Measurements from ENCODE around the gene OGFOD3. TPM values are rescaled to one million over a fixed set of nuclear protein-coding genes. Genes with fewer than 3 reads are reported as not detected.
"Not testable (repeated sequence)": the region's sequence is repeated elsewhere in the genome, so short reads cannot be mapped to it uniquely, and the experiment has no call there.

Gene OGFOD3
- total and polyA plus RNA-seq, 7 experiments from 2014 or later, result 21.9 to 42.1 (median 32.3) TPM

DNA sequence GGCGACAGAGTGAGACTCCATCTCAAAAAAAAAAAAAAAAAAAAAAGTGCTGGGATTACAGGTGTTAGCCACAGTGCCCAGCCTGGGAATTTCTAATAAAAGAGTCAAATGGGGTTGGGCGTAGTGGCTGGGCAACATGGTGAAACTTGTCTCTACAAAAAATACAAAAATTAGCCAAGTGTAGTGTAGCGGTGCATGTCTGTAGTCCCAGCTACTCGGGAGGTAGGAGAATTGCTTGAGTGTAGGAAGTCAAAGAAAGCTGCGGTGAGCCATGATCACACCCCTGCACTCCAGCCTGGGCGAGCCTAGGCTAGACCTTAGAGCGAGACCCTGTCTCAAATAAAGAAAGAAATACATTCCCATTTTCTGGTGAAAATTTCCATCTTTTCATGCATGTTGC is 49.2 kb downstream of the OGFOD3 start:
- no peaks in the 10 kb centered on the region for H3K9me3 ChIP-seq (ENCODE audit: control insufficient read depth in 2 of 3, low read length in 3 of 3)
- intact Hi-C loops (cut with micrococcal nuclease), result no loop called here
- peaks cover 27 to 59% (median 37%) of the 10 kb centered on the region in 5 donors for H3K27me3 Mint-ChIP-seq
- H3K4me3 ChIP-seq (ENCODE audit: low read length), result no peak overlapping the region
- no peak overlapping the region for H3K27ac Mint-ChIP-seq
- no peaks in the 10 kb centered on the region for H3K36me3 Mint-ChIP-seq
- H3K27me3 ChIP-seq (ENCODE audit: control insufficient read depth in 2 of 2, insufficient read depth in 2 of 2, low read length in 2 of 2), result peaks cover 3 to 5% of the 10 kb centered on the region in 2 donors
- H3K36me3 ChIP-seq (ENCODE audit: control insufficient read depth in 2 of 3, insufficient read depth in 3 of 3, low read length in 3 of 3), result no peaks in the 10 kb centered on the region
- no peak overlapping the region for H3K4me3 Mint-ChIP-seq
- ChIA-PET POLR2A (no interaction called here), CTCF (no interaction called here)
- peaks cover 0 to 7% of the 10 kb centered on the region in 2 donors for H3K4me1 ChIP-seq (ENCODE audit: control insufficient read depth in 2 of 2, insufficient read depth in 2 of 2, low read length in 2 of 2)
- no peaks in the 10 kb centered on the region for H3K9me3 Mint-ChIP-seq
- DNase-seq (no peak), ATAC-seq (no peak)
- no peak overlapping the region for H3K27ac ChIP-seq (ENCODE audit: low read depth, low read length)
- peaks cover 7 to 20% (median 17%) of the 10 kb centered on the region in 7 donors for H3K4me1 Mint-ChIP-seq

DNA sequence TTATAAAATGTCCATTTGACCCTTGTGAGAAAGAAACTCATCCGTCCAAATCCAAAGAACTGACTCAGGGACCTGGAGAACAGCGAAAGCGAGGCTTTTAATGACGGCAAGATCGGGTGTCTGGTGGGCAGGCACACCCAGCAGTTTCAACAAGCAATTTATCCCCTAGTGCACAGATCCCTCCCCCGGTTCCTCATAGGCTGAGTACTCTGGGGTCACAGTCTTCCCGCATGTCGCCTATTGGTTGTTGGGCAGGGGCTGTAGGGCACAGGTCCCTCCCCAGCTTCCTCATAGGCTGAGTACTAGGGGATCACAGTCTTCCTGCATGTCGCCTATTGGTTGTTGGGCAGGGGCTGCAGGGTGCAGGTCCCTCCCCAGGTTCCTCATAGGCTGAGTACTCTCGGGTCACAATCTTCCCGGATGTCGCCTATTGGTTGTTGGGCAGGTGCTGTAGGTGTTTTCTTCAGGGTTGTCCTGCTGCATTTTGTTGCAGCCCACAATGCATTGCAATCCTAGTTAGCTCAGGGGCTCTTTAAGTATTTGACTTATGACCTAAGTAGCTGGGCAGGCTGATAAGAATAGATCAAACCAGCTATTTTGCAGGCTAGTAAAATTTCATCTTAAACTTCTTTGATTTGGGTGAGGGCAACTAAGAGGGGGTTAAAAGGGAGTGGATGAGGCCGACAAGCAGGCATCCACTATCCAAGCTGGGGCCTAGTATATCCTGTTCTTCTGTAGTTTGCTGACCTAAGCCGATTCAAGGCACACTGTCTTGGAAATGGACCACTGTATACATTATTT is 50.5 kb downstream of the OGFOD3 start:
- Histone ChIP-seq H3K4me1 (ENCODE audit: control insufficient read depth in 2 of 2, insufficient read depth in 2 of 2, low read length in 2 of 2) (peaks cover 0 to 7% of the 10 kb centered on the region in 2 donors), H3K27ac (ENCODE audit: low read depth, low read length) (no peak overlapping the region), H3K36me3 (ENCODE audit: control insufficient read depth in 2 of 3, insufficient read depth in 3 of 3, low read length in 3 of 3) (no peaks in the 10 kb centered on the region), H3K9me3 (ENCODE audit: control insufficient read depth in 2 of 3, low read length in 3 of 3) (no peaks in the 10 kb centered on the region), H3K4me3 (ENCODE audit: low read length) (no peak overlapping the region), H3K27me3 (ENCODE audit: control insufficient read depth in 2 of 2, insufficient read depth in 2 of 2, low read length in 2 of 2) (peaks cover 3 to 5% of the 10 kb centered on the region in 2 donors)
- intact Hi-C loops (cut with micrococcal nuclease), result no loop called here
- Mint-ChIP-seq H3K27me3 (peaks cover 19 to 52% (median 30%) of the 10 kb centered on the region in 5 donors), H3K4me3 (no peak overlapping the region), H3K9me3 (no peaks in the 10 kb centered on the region), H3K27ac (peak overlapping the region in 1 of 9 donors; percentile 25), H3K4me1 (peaks cover 5 to 17% (median 14%) of the 10 kb centered on the region in 7 donors), H3K36me3 (no peaks in the 10 kb centered on the region)
- ChIA-PET CTCF (interaction anchor here (0.7 kb wide), 1 partner anchor 323 kb away, joined by 3 read pairs; no protein-coding TSS in a partner anchor), POLR2A (interaction anchor here (0.7 kb wide), 1 partner anchor 132 kb away, joined by 3 read pairs; no protein-coding TSS in a partner anchor)
- DNase-seq, result no peak
- ATAC-seq, result no peak

DNA sequence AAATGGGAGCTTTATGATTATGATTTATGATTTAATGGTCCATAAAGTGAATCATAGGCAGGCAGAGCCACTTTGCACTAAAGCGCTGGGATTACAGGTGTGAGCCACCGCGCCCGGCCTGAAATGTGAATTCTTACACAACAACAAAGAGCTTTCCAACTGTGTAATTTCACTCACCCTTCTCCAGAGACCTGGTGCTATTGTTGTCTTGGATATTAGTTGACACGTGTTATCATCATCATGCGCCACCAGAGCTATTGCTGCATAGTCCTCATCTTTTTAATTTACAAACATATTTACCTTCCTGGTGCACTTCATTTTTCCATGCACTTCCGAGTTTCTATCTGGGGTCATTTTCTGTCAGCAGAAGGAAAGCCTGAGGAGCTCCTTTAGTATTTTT is 51.6 kb downstream of the OGFOD3 start:
- H3K36me3 Mint-ChIP-seq, result no peaks in the 10 kb centered on the region
- H3K4me3 ChIP-seq (ENCODE audit: low read length), result no peak overlapping the region
- peaks cover 0 to 7% of the 10 kb centered on the region in 2 donors for H3K4me1 ChIP-seq (ENCODE audit: control insufficient read depth in 2 of 2, insufficient read depth in 2 of 2, low read length in 2 of 2)
- no peak overlapping the region for H3K27ac ChIP-seq (ENCODE audit: low read depth, low read length)
- POLR2A ChIA-PET, result interaction anchor here (0.7 kb wide), 1 partner anchor 10 kb away, joined by 3 read pairs; no protein-coding TSS in a partner anchor
- H3K9me3 Mint-ChIP-seq, result no peaks in the 10 kb centered on the region
- peaks cover 13 to 50% (median 23%) of the 10 kb centered on the region in 5 donors for H3K27me3 Mint-ChIP-seq
- ATAC-seq (no peak), DNase-seq (no peak)
- no peak overlapping the region for H3K27ac Mint-ChIP-seq
- no peaks in the 10 kb centered on the region for H3K36me3 ChIP-seq (ENCODE audit: control insufficient read depth in 2 of 3, insufficient read depth in 3 of 3, low read length in 3 of 3)
- intact Hi-C loops (cut with micrococcal nuclease), result no loop called here
- CTCF ChIA-PET, result interaction anchor here (1.5 kb wide), 1 partner anchor 14 kb away, joined by 7 read pairs; no protein-coding TSS in a partner anchor
- H3K9me3 ChIP-seq (ENCODE audit: control insufficient read depth in 2 of 3, low read length in 3 of 3), result no peaks in the 10 kb centered on the region
- H3K27me3 ChIP-seq (ENCODE audit: control insufficient read depth in 2 of 2, insufficient read depth in 2 of 2, low read length in 2 of 2), result peaks cover 3 to 5% of the 10 kb centered on the region in 2 donors
- no peak overlapping the region for H3K4me3 Mint-ChIP-seq
- peaks cover 4 to 11% (median 9%) of the 10 kb centered on the region in 7 donors for H3K4me1 Mint-ChIP-seq

DNA sequence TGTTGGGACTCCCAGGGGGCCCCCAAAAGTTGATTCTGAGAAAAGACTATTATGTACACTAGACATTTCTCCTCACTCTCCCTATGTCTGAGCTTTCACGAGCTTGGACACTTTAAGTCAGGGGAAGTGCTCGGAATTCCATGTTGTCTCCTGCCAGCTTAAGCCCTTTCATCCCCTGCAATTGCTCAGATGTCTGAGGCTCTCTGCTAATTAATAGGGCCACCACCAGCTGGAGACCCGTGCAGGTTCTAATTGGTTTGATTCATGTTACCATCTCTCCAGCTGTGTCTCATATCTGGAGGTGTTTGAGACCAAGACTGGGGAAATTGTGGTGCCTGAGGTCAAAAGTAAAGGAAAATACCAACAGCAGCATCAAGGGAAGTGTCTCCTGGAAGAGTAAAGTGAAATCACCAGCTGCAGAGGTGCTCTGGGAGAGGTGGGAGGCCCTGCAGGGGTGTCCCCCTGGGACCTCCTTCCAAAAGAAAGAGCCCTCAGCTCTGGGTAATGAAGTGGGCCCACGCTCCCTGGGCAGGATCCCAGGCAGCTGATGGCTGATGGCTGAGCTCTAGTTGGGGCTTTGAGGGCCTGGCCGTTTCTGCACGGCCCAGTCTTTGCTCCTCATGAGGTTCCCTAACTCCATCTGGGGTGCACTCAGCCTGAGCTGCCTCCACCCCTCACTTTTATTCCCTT is 52.6 kb downstream of the OGFOD3 start:
- intact Hi-C loops (cut with micrococcal nuclease), result no loop called here
- CTCF ChIA-PET, result interaction anchor here (1.5 kb wide), 1 partner anchor 13 kb away, joined by 7 read pairs; no protein-coding TSS in a partner anchor
- no peak for ATAC-seq

DNA sequence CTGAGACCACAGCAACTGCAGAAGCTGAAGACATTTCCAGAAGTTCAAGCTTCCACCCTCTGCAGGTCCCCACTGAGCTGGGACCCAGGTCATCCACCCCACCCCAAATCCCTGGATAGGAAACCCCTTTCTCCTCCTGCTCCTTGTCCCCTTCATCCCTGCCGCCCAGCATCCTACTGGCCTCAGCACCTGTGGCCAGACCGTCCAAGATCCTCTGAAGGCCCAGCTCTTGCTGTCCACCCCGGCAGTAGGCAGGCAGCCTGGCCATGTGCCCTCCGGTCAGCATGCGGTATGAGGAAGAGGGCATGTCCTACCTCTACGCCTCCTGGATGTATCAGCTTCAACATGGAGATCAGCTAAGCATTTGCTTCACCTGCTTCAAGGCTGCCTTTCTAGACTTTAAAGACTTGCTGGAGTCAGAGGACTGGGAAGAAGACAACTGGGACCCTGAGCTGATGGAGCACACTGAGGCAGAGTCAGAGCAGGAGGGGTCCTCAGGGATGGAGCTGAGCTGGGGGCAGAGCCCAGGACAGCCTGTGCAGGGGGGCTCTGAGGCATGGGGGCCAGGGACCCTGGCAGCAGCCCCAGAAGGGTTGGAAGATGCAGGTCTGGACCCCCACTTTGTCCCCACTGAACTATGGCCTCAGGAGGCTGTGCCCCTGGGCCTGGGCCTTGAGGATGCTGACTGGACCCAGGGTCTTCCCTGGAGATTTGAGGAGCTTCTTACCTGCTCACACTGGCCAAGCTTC is 56.3 kb downstream of the OGFOD3 start:
- POLR2A ChIA-PET, result no interaction called here
- CTCF ChIA-PET, result no interaction called here
- H3K4me3 ChIP-seq (ENCODE audit: low read length), result no peak overlapping the region
- no peak overlapping the region for H3K27ac Mint-ChIP-seq
- H3K27me3 Mint-ChIP-seq, result peaks cover 5 to 33% (median 13%) of the 10 kb centered on the region in 5 donors
- H3K36me3 Mint-ChIP-seq, result no peaks in the 10 kb centered on the region
- no peaks in the 10 kb centered on the region for H3K4me1 ChIP-seq (ENCODE audit: control insufficient read depth in 2 of 2, insufficient read depth in 2 of 2, low read length in 2 of 2)
- DNase-seq (no peak), ATAC-seq (no peak)
- no peaks in the 10 kb centered on the region for H3K36me3 ChIP-seq (ENCODE audit: control insufficient read depth in 2 of 3, insufficient read depth in 3 of 3, low read length in 3 of 3)
- H3K9me3 ChIP-seq (ENCODE audit: control insufficient read depth in 2 of 3, low read length in 3 of 3), result no peaks in the 10 kb centered on the region
- intact Hi-C loops (cut with micrococcal nuclease), result no loop called here
- H3K9me3 Mint-ChIP-seq, result no peaks in the 10 kb centered on the region
- H3K4me1 Mint-ChIP-seq, result peaks cover 6 to 10% (median 8%) of the 10 kb centered on the region in 7 donors
- no peak overlapping the region for H3K27ac ChIP-seq (ENCODE audit: low read depth, low read length)
- no peak overlapping the region for H3K4me3 Mint-ChIP-seq
- H3K27me3 ChIP-seq (ENCODE audit: control insufficient read depth in 2 of 2, insufficient read depth in 2 of 2, low read length in 2 of 2), result no peaks in the 10 kb centered on the region

More for the DNA sequence above, 52.6 kb downstream of the OGFOD3 start:
- H3K27me3 Mint-ChIP-seq, result peaks cover 7 to 48% (median 19%) of the 10 kb centered on the region in 5 donors
- H3K9me3 ChIP-seq (ENCODE audit: control insufficient read depth in 2 of 3, low read length in 3 of 3), result no peaks in the 10 kb centered on the region
- POLR2A ChIA-PET, result interaction anchor here (0.7 kb wide), 1 partner anchor 9 kb away, joined by 3 read pairs; no protein-coding TSS in a partner anchor
- DNase-seq, result no peak
- H3K27me3 ChIP-seq (ENCODE audit: control insufficient read depth in 2 of 2, insufficient read depth in 2 of 2, low read length in 2 of 2), result peaks cover under 1 to 3% of the 10 kb centered on the region in 2 donors
- H3K27ac Mint-ChIP-seq, result no peak overlapping the region
- no peak overlapping the region for H3K4me3 ChIP-seq (ENCODE audit: low read length)
- no peaks in the 10 kb centered on the region for H3K36me3 Mint-ChIP-seq
- H3K9me3 Mint-ChIP-seq, result no peaks in the 10 kb centered on the region
- H3K36me3 ChIP-seq (ENCODE audit: control insufficient read depth in 2 of 3, insufficient read depth in 3 of 3, low read length in 3 of 3), result no peaks in the 10 kb centered on the region
- peaks cover 2 to 5% (median 4%) of the 10 kb centered on the region in 7 donors for H3K4me1 Mint-ChIP-seq
- no peak overlapping the region for H3K4me3 Mint-ChIP-seq
- H3K27ac ChIP-seq (ENCODE audit: low read depth, low read length), result no peak overlapping the region
- peaks cover 0 to 3% of the 10 kb centered on the region in 2 donors for H3K4me1 ChIP-seq (ENCODE audit: control insufficient read depth in 2 of 2, insufficient read depth in 2 of 2, low read length in 2 of 2)

DNA sequence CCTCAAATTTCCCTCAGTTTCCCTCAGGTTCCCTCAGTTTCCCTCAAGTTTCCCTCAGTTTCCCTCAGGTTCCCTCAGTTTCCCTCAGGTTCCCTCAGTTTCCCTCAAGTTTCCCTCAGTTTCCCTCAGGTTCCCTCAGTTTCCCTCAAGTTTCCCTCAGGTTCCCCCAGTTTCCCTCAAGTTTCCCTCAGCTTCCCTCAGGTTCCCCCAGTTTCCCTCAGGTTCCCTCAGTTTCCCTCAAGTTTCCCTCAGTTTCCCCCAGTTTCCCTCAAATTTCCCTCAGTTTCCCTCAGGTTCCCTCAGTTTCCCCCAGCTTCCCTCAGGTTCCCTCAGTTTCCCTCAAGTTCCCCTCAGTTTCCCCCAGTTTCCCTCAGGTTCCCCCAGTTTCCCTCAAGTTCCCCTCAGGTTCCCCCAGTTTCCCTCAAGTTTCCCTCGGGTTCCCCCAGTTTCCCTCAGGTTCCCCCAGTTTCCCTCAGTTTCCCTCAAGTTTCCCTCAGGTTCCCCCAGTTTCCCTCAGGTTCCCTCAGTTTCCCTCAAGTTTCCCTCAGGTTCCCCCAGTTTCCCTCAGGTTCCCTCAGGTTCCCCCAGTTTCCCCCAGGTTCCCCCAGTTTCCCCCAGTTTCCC is 58.8 kb downstream of the OGFOD3 start:
- H3K4me1 ChIP-seq (ENCODE audit: control insufficient read depth in 2 of 2, insufficient read depth in 2 of 2, low read length in 2 of 2); H3K9me3 ChIP-seq (ENCODE audit: control insufficient read depth in 2 of 3, low read length in 3 of 3); H3K4me3 Mint-ChIP-seq; DNase-seq; intact Hi-C loops (cut with micrococcal nuclease); ATAC-seq; CTCF ChIA-PET; H3K4me3 ChIP-seq (ENCODE audit: low read length); H3K27ac Mint-ChIP-seq; H3K27ac ChIP-seq (ENCODE audit: low read depth, low read length); H3K36me3 Mint-ChIP-seq; H3K9me3 Mint-ChIP-seq; H3K36me3 ChIP-seq (ENCODE audit: control insufficient read depth in 2 of 3, insufficient read depth in 3 of 3, low read length in 3 of 3); H3K27me3 ChIP-seq (ENCODE audit: control insufficient read depth in 2 of 2, insufficient read depth in 2 of 2, low read length in 2 of 2): not testable (repeated sequence)
- Mint-ChIP-seq H3K27me3 (peaks cover 5 to 26% (median 13%) of the 10 kb centered on the region in 5 donors), H3K4me1 (peaks cover 6 to 10% (median 8%) of the 10 kb centered on the region in 7 donors)
- POLR2A ChIA-PET, result interaction anchor here (0.6 to 0.7 kb wide), 3 partner anchors 47 to 1057 kb away, joined by 3 to 5 read pairs (median 5); no protein-coding TSS in a partner anchor

Data from naive thymus-derived CD4-positive, alpha-beta T cell (primary cell).